ENCODE results near the gene NPC1L1. TPM values are rescaled to one million over a fixed set of nuclear protein-coding genes. Genes with fewer than 3 reads are reported as not detected.
"Not testable (repeated sequence)": the region's sequence is repeated elsewhere in the genome, so short reads cannot be mapped to it uniquely, and the experiment has no call there.

NPC1L1 gene
- polyA plus RNA-seq, 10 donors = 0.04 to 0.33 (median 0.11) TPM

DNA sequence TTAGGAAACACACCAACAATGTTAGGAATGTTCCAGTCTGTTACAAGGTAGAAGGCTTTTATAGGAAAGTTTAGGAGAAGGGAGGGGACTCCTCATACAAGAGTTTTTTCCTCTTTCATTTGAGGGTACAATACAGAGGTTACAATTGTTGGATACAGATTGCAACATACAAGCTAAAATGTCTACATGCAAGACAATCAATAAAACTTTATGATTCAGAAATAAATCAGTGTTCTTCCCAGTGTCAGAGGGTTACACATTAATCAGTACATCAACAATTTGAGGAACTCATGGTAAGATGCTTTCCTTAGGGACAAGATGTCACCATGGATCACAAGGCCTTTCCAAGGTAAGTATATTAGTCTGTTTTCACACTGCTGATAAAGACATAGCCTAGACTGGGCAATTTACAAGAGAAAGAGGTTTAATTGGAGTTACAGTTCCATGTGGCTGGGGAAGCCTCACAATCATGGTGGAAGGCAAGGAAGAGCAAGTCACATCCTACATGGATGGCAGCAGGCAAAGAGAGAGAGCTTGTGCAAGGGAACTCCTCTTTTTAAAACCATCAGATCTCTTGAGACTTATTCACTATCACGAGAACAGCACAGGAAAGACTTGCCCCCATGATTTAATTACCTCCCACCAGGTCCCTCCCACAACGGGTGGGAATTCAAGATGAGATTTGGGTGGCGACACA, 34.4 kb downstream of the NPC1L1 start:
- DNase-seq = not testable (repeated sequence)

DNA sequence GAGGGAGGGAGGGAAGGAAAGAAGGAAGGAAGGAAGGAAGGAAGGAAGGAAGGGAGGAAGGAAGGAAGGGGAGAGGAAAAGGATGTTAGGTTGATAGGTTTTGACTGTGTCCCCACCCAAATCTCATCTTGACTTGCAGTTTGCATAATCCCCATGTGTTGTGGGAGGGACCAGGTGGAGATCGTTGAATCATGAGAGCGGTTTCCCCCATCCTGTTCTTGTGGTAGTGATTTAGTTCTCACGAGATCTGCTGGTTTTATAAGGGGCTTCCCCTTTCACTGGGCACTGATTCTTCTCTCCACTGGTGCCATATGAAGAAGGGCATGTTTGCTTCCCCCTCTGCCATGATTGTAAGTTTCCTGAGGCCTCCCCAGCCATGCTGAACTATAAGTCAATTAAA, 35.5 kb downstream of the NPC1L1 start:
- DNase-seq = no peak

- DNase-seq = no peak
Measured at GRCh38 chr7:44498230-44498954, 42.7 kb downstream of the NPC1L1 start.

DNA sequence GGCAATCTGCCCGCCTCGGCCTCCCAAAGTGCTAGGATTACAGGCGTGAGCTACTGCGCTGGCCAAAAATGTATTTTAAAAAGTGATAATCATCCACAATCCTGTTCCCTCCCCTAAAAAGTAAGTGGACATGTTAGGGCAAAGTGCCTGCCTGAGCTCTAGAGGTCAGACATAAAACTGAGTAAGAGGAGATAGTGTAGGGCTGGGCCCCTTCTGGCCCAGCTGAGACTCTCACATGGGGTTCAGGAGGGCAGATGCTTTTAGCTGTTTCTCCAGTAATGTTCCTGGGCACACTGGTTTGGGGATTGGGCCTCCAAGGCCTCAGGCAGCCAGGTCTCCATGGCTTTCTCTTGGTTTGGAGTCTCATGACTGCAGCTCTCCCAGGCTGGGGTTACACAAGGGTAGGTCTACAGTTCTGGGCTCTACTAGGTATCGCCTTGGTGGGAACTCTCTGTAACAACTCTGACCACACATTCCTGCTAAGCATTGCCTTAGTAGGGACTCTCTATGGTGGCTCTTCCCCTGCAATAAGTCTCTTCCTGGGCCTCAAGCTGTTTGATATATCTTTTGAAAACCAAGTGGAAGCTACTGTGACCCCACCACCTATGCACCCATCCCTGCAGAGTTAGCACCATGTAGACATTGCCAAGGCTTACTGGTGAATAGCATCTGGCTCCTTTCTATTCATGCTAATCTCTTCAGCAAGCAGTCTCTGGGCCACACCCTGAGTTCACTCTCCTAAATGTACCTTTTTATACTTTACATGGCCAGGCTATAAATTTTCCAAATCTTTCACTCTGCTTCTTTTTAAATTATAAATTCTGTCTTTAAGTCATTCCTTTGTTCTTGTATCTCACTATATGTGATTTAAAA, 43.7 kb downstream of the NPC1L1 start:
- DNase-seq = no peak

DNA sequence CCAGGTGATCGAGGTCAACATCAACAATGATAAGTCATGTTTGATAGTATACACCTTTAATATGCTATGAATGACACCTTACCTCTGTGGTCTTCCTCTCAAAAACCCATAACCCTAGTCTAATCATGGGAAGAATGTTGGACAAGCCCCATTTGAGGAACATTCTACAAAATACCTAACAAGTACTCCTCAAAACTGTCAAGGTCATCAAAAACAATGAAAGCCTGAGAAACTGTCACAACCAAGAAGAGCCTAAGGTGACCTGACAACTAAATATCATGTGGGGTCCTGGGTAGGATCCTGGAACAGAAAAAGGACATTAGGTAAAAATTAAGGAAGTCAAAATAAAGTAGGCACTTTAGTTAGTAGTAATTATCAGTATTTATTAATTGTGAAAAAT, 44.7 kb downstream of the NPC1L1 start:
- DNase-seq = no peak

DNA sequence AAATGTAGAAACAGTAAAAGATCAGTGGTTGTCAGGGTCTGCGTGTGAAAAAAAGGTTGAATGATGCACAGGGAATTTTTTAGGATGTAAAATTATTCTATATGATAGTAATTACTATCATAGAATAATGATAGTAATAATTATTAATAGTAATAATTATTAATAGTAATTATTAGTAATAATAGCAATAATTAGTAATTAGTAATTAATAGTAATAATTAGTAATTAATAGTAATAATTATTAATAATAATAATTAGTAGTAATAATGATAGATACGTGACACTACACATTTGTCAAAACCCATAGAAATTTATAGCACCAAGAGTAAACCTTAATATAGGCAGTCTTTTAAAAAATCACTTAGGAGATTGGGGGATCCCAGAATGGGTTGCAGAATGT, 46.2 kb downstream of the NPC1L1 start:
- DNase-seq = no peak

DNA sequence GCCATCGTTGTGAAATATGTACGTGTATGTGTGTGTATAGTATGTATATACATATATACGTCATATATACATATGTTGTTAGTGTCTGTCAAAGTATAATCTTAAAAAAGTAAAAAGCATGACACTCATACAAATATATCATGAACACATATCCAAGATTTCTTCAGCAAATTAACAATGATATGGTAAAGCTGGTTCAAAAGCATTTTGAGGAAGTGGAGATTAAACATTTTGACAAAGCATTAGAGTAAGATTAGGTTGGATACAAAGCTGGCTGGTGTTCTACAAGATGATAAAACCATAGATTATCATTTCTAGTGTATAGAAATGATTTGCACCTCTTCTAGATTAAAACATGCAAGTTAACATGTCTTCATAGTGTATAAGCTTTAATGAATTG, 49.9 kb downstream of the NPC1L1 start:
- no peak for DNase-seq

DNA sequence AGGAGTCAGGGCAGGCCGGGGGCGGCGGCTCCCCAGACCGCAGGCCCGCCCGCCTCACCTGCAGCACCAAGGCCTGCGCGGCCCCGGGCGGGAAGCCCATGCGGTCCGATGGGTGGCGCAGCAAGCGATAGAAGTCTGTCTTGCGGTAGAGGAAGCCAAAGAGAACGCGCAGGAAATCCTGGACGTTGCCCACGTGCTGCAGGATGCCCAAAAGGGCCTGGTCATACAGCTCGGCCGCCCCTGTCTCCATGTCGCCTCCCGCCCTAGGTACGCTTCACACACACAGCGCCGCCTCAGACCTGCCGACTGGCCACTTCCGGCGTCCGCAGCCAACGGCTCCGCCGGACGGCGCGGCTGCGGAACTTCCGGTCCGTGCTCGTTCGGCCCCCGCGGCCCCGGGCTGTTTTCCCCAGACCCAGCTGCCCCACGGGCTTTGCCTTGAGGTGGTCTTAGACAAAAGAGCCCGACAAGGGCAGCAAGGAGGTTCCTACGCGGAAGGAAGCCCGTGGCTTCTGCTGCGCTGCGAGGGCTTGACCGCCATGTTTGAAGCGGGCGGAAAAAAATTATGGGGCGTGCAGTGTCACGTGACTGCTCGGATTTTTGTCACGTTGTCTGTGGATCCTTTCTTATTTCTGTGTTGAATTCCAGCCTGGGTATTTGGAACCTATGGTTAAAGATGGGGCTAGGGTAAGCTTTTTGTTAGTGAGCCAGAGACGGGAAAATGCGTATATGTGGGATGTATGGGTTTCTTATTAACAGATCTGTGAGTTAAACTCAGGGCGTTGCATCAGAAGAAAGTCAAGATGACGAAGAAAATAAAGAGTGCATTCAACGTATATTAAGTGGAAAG, 50.6 kb downstream of the NPC1L1 start, which contains the start of gene NUDCD3:
TSS of gene NUDCD3 (minus strand) at position 308 of the 850 bp plus-strand sequence. CDS start at position 250, 58 bp downstream.
- peak; percentile 89 to 97 (median 90) for DNase-seq

DNA sequence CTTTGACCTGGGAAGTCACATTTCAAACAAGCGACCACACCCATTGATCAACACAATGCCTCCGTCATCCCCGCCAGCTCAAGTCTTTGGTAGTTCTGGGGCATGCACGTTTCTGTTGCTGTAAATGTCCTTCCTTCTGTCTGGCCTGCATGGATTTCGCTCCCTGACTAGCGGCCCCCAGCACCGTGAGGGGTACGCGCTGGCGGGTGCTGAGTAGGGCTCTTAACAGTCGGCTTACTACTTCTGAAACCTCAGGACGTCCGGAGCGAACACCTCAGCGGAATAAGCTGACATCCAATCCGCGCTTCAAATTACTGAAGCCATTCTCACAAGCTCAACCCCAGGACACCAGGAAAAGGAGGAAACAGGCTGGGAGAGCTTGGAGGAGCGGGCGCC, 51.2 kb downstream of the NPC1L1 start:
- DNase-seq = no peak

DNA sequence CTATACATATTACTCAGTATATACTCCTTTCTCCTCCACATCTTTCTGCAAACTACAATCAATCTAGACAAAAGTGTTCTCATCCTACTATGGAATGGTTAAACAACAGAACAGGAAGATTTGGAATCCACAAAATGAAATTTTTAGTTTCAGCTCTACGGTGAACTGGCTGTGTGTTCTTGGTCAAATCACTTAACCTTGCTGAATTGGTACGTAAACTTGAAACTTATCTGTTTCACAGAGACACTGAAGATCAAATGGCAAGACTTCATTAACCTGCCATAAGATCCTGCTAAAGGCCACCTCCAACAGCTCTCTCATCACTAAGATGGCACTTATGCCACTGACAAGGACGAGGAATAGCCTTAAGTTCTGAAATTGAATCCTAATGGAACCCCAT, 52.2 kb downstream of the NPC1L1 start:
- no peak for DNase-seq

DNA sequence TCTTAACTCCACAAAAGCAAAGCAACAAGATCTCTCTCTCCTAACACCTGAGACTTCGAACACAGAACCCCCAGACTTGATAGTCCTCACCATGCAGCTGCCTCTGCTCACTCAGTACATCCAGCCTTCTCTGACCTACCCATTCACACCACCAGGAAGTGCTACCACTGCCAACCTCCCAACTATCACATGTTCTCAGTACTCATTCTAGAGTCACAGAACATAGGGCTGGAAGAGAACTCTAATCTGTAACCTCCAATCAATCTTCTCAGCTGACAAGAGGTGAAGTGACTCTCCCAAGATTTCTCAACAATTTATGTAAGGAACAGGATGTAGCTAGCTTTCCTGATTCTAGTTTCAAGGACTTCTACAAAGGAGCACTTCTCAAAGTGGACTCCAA, 54.4 kb downstream of the NPC1L1 start:
- no peak for DNase-seq

- no peak for DNase-seq
Measured at GRCh38 chr7:44486001-44486400, 55.1 kb downstream of the NPC1L1 start.

DNA sequence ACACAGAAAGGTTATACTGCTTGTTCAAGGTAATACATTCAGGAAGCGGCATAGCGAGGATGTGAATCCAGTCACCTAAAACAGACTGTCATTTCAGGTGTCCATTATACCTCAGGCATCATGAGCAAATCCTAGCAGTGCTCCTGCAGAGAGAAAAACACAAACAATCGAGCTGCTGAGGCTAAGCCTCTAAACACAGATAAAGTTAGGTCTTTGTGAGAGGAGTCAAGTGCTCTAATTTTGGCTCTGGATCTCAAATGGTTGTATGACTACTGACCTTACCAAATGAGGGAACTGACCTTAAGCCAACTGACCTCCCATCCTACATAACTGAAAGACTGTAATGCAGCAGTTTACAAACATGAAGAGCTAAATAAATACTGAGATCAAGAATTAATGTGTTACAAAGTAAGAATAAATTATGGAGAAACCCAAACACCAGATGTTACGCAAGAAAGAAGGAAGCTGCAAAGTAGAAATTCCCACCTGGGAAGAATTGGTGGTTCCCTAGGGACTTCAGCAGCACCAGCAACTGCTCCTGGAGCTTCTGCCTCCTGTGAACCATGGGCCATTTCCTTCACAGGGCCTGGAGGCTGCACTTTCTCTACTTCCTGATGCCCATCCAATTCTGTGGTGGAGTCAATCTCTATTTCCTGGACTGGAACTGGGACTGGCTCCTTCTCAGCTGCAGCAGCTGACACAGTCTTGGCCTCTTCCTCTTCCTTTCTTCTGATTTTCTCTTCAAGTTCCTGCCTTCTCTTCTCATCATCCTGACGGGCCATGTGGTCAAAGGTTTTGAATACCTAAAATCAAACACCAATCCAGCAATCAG, 56.4 kb downstream of the NPC1L1 start:
- no peak for DNase-seq

GRCh38 chr7:44482502-44483485, 58.3 kb downstream of the NPC1L1 start:
- DNase-seq = no peak

GRCh38 chr7:44477938-44478337, 63.2 kb downstream of the NPC1L1 start:
- no peak for DNase-seq

- DNase-seq = peak; percentile 53 to 77 (median 59)
Measured at GRCh38 chr7:44477063-44477830, 63.9 kb downstream of the NPC1L1 start.

DNA sequence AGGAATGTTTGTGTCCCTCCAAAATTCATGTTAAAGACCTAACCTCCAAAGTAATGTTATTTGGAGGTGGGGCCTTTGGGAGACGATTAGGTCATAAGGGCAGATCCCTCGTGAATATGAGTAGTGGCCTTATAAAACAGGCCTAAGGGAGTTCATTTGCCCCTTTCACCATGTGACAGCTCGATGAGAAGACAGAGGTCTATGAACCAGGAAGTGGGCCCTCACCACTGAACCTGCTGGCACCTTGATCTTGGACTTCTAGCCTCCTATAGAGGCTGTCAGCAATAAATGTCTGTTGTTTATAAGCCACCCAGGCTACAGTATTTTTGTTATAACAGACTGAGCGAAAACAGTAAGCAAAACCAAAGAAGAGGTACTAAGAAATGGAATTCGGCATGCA, 64.8 kb downstream of the NPC1L1 start:
- DNase-seq = no peak

DNA sequence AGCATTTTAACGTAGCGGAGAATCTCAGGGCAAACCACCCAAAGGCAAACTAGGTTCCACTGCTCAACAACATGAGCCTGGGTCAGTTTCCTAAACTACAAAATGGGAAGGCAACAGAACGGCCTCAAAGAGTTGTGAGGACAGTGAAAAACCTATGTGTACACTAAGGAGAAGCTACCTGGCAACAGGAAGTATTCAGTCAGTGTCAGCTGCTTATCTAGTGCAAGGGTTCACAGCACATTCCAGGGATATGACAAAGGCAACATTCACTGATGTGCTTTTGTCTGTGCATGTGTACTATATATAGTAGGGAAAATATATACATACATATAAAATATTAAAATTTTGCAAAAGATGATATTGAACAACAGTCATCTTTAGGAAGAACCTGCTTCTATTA, 67.8 kb downstream of the NPC1L1 start:
- DNase-seq = no peak
